ENCODE data around the gene MINAR1.

MINAR1 gene

DNA sequence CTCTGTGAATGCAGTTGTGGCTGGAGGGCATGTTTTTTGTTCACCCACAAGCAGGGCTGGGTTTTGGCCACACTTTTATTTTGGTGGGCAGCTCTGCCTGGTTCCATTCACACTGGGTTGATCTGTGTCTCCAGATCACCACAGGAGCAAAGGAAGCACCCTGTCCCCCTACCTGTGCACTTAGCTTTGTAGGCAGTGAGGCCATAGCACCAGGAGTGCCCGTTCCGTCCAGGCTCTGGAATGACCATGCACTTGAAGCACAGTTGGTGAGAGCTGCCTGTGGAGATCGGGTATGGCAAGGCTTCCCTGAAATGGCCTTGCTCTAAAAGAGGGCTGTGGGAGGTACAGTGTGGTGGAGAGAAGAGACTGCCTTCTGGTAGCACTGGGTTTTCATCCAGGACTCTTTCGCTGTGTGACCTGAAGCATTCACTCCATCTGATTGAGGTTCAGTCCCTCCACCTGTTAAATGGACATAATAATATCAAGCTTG lies 31.7 kb downstream of the MINAR1 start:
- no peaks in the 10 kb centered on the region for H3K36me3 ChIP-seq (ENCODE audit: insufficient read depth, low read length)
- no peaks in the 10 kb centered on the region for H3K79me2 ChIP-seq (ENCODE audit: insufficient read depth, low read length)
- no peak overlapping the region for H3K9ac ChIP-seq (ENCODE audit: low read depth, low read length, poor library complexity, severe bottlenecking)
- H3K9me2 ChIP-seq (replicated peaks; ENCODE audit: low read depth, low read length), result no peaks in the 10 kb centered on the region
- H3K9me3 ChIP-seq (ENCODE audit: insufficient read depth, low read depth, low read length), result no peaks in the 10 kb centered on the region
- no peaks in the 10 kb centered on the region for H4K20me1 ChIP-seq (ENCODE audit: insufficient read depth, low read length, poor library complexity, severe bottlenecking)
- no peak overlapping the region for H3K4me3 ChIP-seq (ENCODE audit: low read length, poor library complexity, severe bottlenecking)
- no peak overlapping the region for H3K4me2 ChIP-seq (ENCODE audit: low read depth, low read length, poor library complexity, severe bottlenecking)
- no peak for TF ChIP-seq EZH2phosphoT487 (IDR thresholded peaks at IDR 0.05; ENCODE audit: borderline replicate concordance)
- TF ChIP-seq, protein P1, sequence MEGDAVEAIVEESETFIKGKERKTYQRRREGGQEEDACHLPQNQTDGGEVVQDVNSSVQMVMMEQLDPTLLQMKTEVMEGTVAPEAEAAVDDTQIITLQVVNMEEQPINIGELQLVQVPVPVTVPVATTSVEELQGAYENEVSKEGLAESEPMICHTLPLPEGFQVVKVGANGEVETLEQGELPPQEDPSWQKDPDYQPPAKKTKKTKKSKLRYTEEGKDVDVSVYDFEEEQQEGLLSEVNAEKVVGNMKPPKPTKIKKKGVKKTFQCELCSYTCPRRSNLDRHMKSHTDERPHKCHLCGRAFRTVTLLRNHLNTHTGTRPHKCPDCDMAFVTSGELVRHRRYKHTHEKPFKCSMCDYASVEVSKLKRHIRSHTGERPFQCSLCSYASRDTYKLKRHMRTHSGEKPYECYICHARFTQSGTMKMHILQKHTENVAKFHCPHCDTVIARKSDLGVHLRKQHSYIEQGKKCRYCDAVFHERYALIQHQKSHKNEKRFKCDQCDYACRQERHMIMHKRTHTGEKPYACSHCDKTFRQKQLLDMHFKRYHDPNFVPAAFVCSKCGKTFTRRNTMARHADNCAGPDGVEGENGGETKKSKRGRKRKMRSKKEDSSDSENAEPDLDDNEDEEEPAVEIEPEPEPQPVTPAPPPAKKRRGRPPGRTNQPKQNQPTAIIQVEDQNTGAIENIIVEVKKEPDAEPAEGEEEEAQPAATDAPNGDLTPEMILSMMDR (conservative IDR thresholded peaks at IDR 0.05; ENCODE audit: low read length), result no peak
- H3K4me1 ChIP-seq (ENCODE audit: insufficient read depth, low read length, poor library complexity, severe bottlenecking), result no peaks in the 10 kb centered on the region
- no peaks in the 10 kb centered on the region for H3F3A ChIP-seq (ENCODE audit: low read depth)
- H2AFZ ChIP-seq (ENCODE audit: low read length), result no peak overlapping the region
- H3K27me3 ChIP-seq (ENCODE audit: insufficient read depth, low read length, poor library complexity, severe bottlenecking), result no peaks in the 10 kb centered on the region

DNA sequence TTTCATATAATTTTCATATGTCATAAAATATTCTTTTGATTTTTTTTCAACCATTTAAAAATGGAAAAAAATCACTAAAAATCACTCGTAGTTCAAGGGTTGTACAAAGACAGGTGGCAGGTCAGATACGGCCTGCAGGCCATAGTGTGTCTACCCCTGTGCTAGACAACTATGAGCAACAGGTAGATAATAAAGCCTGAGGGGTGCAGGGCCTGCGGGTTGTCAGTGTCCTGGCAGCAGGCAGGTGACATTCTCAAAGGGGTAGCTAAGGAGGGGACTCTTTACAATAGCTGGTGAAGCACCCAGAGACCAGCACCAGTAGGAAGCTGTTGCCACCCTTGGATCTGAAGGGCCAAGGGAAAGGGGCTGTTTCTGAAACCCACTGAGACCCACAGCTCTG lies 34.4 kb downstream of the MINAR1 start:
- no peak overlapping the region for H3K9ac ChIP-seq (ENCODE audit: low read depth, low read length, poor library complexity, severe bottlenecking)
- TF ChIP-seq, protein P1 (conservative IDR thresholded peaks at IDR 0.05; ENCODE audit: low read length), result no peak
- no peak for TF ChIP-seq EZH2phosphoT487 (IDR thresholded peaks at IDR 0.05; ENCODE audit: borderline replicate concordance)
- H3K4me1 ChIP-seq (ENCODE audit: insufficient read depth, low read length, poor library complexity, severe bottlenecking), result no peaks in the 10 kb centered on the region
- no peaks in the 10 kb centered on the region for H3F3A ChIP-seq (ENCODE audit: low read depth)
- H3K36me3 ChIP-seq (ENCODE audit: insufficient read depth, low read length), result no peaks in the 10 kb centered on the region
- no peaks in the 10 kb centered on the region for H3K9me2 ChIP-seq (replicated peaks; ENCODE audit: low read depth, low read length)
- H3K4me2 ChIP-seq (ENCODE audit: low read depth, low read length, poor library complexity, severe bottlenecking), result no peak overlapping the region
- no peak overlapping the region for H3K4me3 ChIP-seq (ENCODE audit: low read length, poor library complexity, severe bottlenecking)
- H3K79me2 ChIP-seq (ENCODE audit: insufficient read depth, low read length), result no peaks in the 10 kb centered on the region
- H2AFZ ChIP-seq (ENCODE audit: low read length), result no peak overlapping the region
- no peaks in the 10 kb centered on the region for H3K9me3 ChIP-seq (ENCODE audit: insufficient read depth, low read depth, low read length)
- no peaks in the 10 kb centered on the region for H3K27me3 ChIP-seq (ENCODE audit: insufficient read depth, low read length, poor library complexity, severe bottlenecking)
- H4K20me1 ChIP-seq (ENCODE audit: insufficient read depth, low read length, poor library complexity, severe bottlenecking), result no peaks in the 10 kb centered on the region

DNA sequence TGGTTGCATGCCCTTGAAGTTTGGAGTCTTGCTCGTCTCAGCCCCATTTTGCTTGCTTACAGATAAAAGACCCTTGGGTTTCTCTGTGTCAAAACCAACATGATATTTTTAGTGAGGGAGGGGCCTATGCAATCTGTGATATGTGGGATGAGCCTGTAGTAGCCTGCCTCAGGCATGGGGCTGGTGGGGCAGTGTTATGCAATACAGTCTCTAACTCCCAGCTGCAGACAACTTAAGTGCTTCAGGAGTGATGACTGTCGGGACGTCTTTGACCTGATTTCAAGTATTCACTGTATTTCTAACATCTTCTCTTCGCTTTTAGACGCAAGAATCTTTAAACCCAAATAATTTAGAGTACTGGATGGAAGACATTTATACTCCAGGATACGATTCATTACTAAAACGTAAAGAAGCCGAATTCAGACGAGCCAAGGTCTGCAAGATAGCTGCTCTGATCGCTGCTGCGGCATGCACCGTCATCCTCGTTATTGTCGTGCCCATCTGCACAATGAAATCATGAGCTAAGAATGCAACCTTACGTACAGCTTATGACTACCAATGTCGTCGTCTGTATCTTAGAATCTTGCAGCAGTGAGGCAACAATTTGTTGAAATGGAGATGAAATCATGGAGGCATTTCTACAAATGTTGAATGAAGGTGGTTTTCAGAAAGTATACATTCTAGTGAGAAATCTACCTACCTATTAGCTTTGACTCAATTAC lies 35.9 kb downstream of the MINAR1 start:
- H3K27me3 ChIP-seq (ENCODE audit: insufficient read depth, low read length, poor library complexity, severe bottlenecking), result no peaks in the 10 kb centered on the region
- H3K36me3 ChIP-seq (ENCODE audit: insufficient read depth, low read length), result no peaks in the 10 kb centered on the region
- H4K20me1 ChIP-seq (ENCODE audit: insufficient read depth, low read length, poor library complexity, severe bottlenecking), result no peaks in the 10 kb centered on the region
- no peaks in the 10 kb centered on the region for H3K79me2 ChIP-seq (ENCODE audit: insufficient read depth, low read length)
- TF ChIP-seq, protein P1 (conservative IDR thresholded peaks at IDR 0.05; ENCODE audit: low read length), result no peak
- TF ChIP-seq EZH2phosphoT487 (IDR thresholded peaks at IDR 0.05; ENCODE audit: borderline replicate concordance), result no peak
- no peaks in the 10 kb centered on the region for H3F3A ChIP-seq (ENCODE audit: low read depth)
- H3K9me3 ChIP-seq (ENCODE audit: insufficient read depth, low read depth, low read length), result no peaks in the 10 kb centered on the region
- no peak overlapping the region for H2AFZ ChIP-seq (ENCODE audit: low read length)
- H3K9me2 ChIP-seq (replicated peaks; ENCODE audit: low read depth, low read length), result no peaks in the 10 kb centered on the region
- no peaks in the 10 kb centered on the region for H3K4me1 ChIP-seq (ENCODE audit: insufficient read depth, low read length, poor library complexity, severe bottlenecking)
- H3K4me3 ChIP-seq (ENCODE audit: low read length, poor library complexity, severe bottlenecking), result no peak overlapping the region
- H3K9ac ChIP-seq (ENCODE audit: low read depth, low read length, poor library complexity, severe bottlenecking), result no peak overlapping the region
- no peak overlapping the region for H3K4me2 ChIP-seq (ENCODE audit: low read depth, low read length, poor library complexity, severe bottlenecking)
